Activated naive CD8-positive, alpha-beta T cell treated with anti-CD3 and anti-CD28 coated beads, Interleukin-2, amount 50 U/mL, for 24 hours (primary cell): Measurements from ENCODE around the gene CYP21A2.
"Not testable (repeated sequence)": the region's sequence is repeated elsewhere in the genome, so short reads cannot be mapped to it uniquely, and the experiment has no call there.

Source experiments
- ATAC-seq: fragments of 150-1000 bp; cut with Tn5 transposase; one replicate; pipeline ENCODE4 v1.10.0; 2021
- DNase-seq: peaks from one replicate; pipeline ENCODE4 v3.0.0; 2021
- H3K27ac Mint-ChIP-seq: one replicate; pipeline ENCODE4 v1.8.0; 2021; ENCODE audit warnings: mild to moderate bottlenecking, mixed read lengths
- H3K27me3 Mint-ChIP-seq: one replicate; pipeline ENCODE4 v1.8.0; 2021; ENCODE audit warnings: mixed read lengths
- H3K36me3 Mint-ChIP-seq: one replicate; pipeline ENCODE4 v1.8.0; 2021; ENCODE audit warnings: low read depth, mixed read lengths
- H3K4me1 Mint-ChIP-seq: one replicate; pipeline ENCODE4 v1.8.0; 2021; ENCODE audit warnings: mixed read lengths
- H3K4me3 Mint-ChIP-seq: one replicate; pipeline ENCODE4 v1.8.0; 2021; ENCODE audit warnings: mild to moderate bottlenecking, moderate library complexity, mixed read lengths
- H3K9me3 Mint-ChIP-seq: one replicate; pipeline ENCODE4 v1.8.0; 2021; ENCODE audit warnings: mixed read lengths

Gene CYP21A2

GRCh38 chr6:32010856-32011530 is 27.2 kb upstream of the CYP21A2 start:
- H3K27ac Mint-ChIP-seq, H3K9me3 Mint-ChIP-seq, ATAC-seq, H3K27me3 Mint-ChIP-seq, H3K4me3 Mint-ChIP-seq, DNase-seq, H3K4me1 Mint-ChIP-seq, H3K36me3 Mint-ChIP-seq: not testable (repeated sequence)

- H3K27ac Mint-ChIP-seq, H3K36me3 Mint-ChIP-seq, H3K4me3 Mint-ChIP-seq, H3K4me1 Mint-ChIP-seq, DNase-seq, H3K9me3 Mint-ChIP-seq, H3K27me3 Mint-ChIP-seq, ATAC-seq: not testable (repeated sequence)
These were observed 25.1 kb upstream of the CYP21A2 start for GRCh38 chr6:32012941-32013617.

GRCh38 chr6:32013738-32014137 is 24.5 kb upstream of the CYP21A2 start:
- H3K27me3 Mint-ChIP-seq, H3K27ac Mint-ChIP-seq, ATAC-seq, H3K9me3 Mint-ChIP-seq, DNase-seq, H3K4me1 Mint-ChIP-seq, H3K36me3 Mint-ChIP-seq, H3K4me3 Mint-ChIP-seq: not testable (repeated sequence)

- not testable (repeated sequence) for H3K27ac Mint-ChIP-seq, H3K4me1 Mint-ChIP-seq, H3K36me3 Mint-ChIP-seq, ATAC-seq, DNase-seq, H3K9me3 Mint-ChIP-seq, H3K4me3 Mint-ChIP-seq, H3K27me3 Mint-ChIP-seq
These were observed 23.7 kb upstream of the CYP21A2 start, which contains the start of gene C4B for GRCh38 chr6:32014547-32014946. C4B (plus strand) TSS chr6:32014795; CDS start chr6:32014846, 51 bp downstream.

GRCh38 chr6:32022100-32022499 is 16.1 kb upstream of the CYP21A2 start:
- not testable (repeated sequence) for H3K27ac Mint-ChIP-seq, H3K4me1 Mint-ChIP-seq, H3K27me3 Mint-ChIP-seq, H3K36me3 Mint-ChIP-seq, H3K4me3 Mint-ChIP-seq, H3K9me3 Mint-ChIP-seq, DNase-seq, ATAC-seq

- not testable (repeated sequence) for H3K36me3 Mint-ChIP-seq, H3K27me3 Mint-ChIP-seq, DNase-seq, H3K9me3 Mint-ChIP-seq, H3K4me3 Mint-ChIP-seq, H3K4me1 Mint-ChIP-seq, ATAC-seq, H3K27ac Mint-ChIP-seq
These were observed 9.6 kb upstream of the CYP21A2 start for GRCh38 chr6:32028631-32029030.

- H3K4me1 Mint-ChIP-seq, H3K27me3 Mint-ChIP-seq, H3K27ac Mint-ChIP-seq, DNase-seq, H3K4me3 Mint-ChIP-seq, H3K36me3 Mint-ChIP-seq, H3K9me3 Mint-ChIP-seq, ATAC-seq: not testable (repeated sequence)
These were observed 8.7 kb upstream of the CYP21A2 start for GRCh38 chr6:32029553-32029952.

- not testable (repeated sequence) for H3K4me1 Mint-ChIP-seq, ATAC-seq
These were observed 2.8 kb upstream of the CYP21A2 start for GRCh38 chr6:32035283-32036013.

GRCh38 chr6:32037136-32037535 is 1.1 kb upstream of the CYP21A2 start:
- H3K4me3 Mint-ChIP-seq, H3K9me3 Mint-ChIP-seq, H3K27ac Mint-ChIP-seq, DNase-seq, H3K36me3 Mint-ChIP-seq, H3K4me1 Mint-ChIP-seq, H3K27me3 Mint-ChIP-seq, ATAC-seq: not testable (repeated sequence)

More at GRCh38 chr6:32035283-32036013, 2.8 kb upstream of the CYP21A2 start:
- not testable (repeated sequence) for H3K36me3 Mint-ChIP-seq, H3K27me3 Mint-ChIP-seq, DNase-seq, H3K4me3 Mint-ChIP-seq, H3K9me3 Mint-ChIP-seq, H3K27ac Mint-ChIP-seq

GRCh38 chr6:32038878-32039277 is 663 bp downstream of the CYP21A2 start:
- not testable (repeated sequence) for H3K4me1 Mint-ChIP-seq, H3K27ac Mint-ChIP-seq, H3K27me3 Mint-ChIP-seq, DNase-seq, H3K4me3 Mint-ChIP-seq, H3K36me3 Mint-ChIP-seq, H3K9me3 Mint-ChIP-seq, ATAC-seq

GRCh38 chr6:32039321-32040274 is 1.4 kb downstream of the CYP21A2 start:
- ATAC-seq, H3K9me3 Mint-ChIP-seq, H3K27me3 Mint-ChIP-seq, H3K27ac Mint-ChIP-seq, H3K4me1 Mint-ChIP-seq, H3K4me3 Mint-ChIP-seq, DNase-seq, H3K36me3 Mint-ChIP-seq: not testable (repeated sequence)

- not testable (repeated sequence) for H3K4me1 Mint-ChIP-seq, H3K9me3 Mint-ChIP-seq, ATAC-seq, H3K27ac Mint-ChIP-seq, H3K27me3 Mint-ChIP-seq, H3K4me3 Mint-ChIP-seq, DNase-seq, H3K36me3 Mint-ChIP-seq
These were observed 2.3 kb downstream of the CYP21A2 start for GRCh38 chr6:32040299-32041049.

- H3K27ac Mint-ChIP-seq = not testable (repeated sequence)
These were observed 2.8 kb downstream of the CYP21A2 start for GRCh38 chr6:32041050-32041321.

GRCh38 chr6:32041385-32041784 is 3.2 kb downstream of the CYP21A2 start:
- not testable (repeated sequence) for H3K27ac Mint-ChIP-seq, H3K27me3 Mint-ChIP-seq, H3K36me3 Mint-ChIP-seq, H3K4me1 Mint-ChIP-seq, ATAC-seq, H3K9me3 Mint-ChIP-seq, H3K4me3 Mint-ChIP-seq, DNase-seq

More at GRCh38 chr6:32041050-32041321, 2.8 kb downstream of the CYP21A2 start:
- H3K4me3 Mint-ChIP-seq, ATAC-seq, H3K27me3 Mint-ChIP-seq, H3K4me1 Mint-ChIP-seq, DNase-seq, H3K9me3 Mint-ChIP-seq, H3K36me3 Mint-ChIP-seq: not testable (repeated sequence)
